ENCODE measurements around the gene FHOD3.

DNA sequence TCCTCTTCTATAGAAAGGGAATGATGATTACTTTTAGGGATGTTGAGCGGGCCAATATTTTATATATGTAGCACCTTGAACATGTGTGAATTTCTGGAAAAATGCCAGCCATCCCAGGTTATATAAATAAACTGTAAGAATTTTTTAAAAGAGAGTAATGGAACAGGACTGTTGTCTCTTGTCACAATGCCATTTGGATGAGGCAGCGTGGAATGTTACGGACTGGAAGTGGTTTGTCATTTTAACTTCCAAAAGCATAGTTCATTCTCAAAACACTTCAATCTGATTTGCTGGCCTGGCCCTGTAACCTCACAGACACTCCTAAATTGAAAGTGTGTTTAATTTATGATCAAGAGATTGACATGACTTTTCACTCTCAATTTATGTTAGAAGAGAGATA, 460.5 kb downstream of the FHOD3 start:
- TF ChIP-seq KAT7 (CRISPR knock-in tag; IDR thresholded peaks at IDR 0.05; ENCODE audit: borderline replicate concordance) (no peak), HIC2 (CRISPR knock-in tag; IDR thresholded peaks at IDR 0.05; ENCODE audit: low read depth) (no peak), ZNF18 (CRISPR knock-in tag; IDR thresholded peaks at IDR 0.05; ENCODE audit: insufficient replicate concordance) (no peak), POLR2AphosphoS5 (IDR thresholded peaks at IDR 0.05; ENCODE audit: low read depth, low read length) (no peak), NFATC3 (CRISPR knock-in tag; IDR thresholded peaks at IDR 0.05) (no peak), CTCF (CRISPR knock-in tag; IDR thresholded peaks at IDR 0.05) (no peak), RXRA (CRISPR knock-in tag; IDR thresholded peaks at IDR 0.05) (no peak), ELF1 (CRISPR knock-in tag; IDR thresholded peaks at IDR 0.05) (no peak), HES4 (CRISPR knock-in tag; IDR thresholded peaks at IDR 0.05; ENCODE audit: borderline replicate concordance) (no peak), TRIM24 (CRISPR knock-in tag; IDR thresholded peaks at IDR 0.05) (no peak), ADNP (CRISPR knock-in tag; IDR thresholded peaks at IDR 0.05) (no peak), ZNF747 (CRISPR knock-in tag; IDR thresholded peaks at IDR 0.05; ENCODE audit: borderline replicate concordance) (no peak)
- TF ChIP-seq, protein P1, sequence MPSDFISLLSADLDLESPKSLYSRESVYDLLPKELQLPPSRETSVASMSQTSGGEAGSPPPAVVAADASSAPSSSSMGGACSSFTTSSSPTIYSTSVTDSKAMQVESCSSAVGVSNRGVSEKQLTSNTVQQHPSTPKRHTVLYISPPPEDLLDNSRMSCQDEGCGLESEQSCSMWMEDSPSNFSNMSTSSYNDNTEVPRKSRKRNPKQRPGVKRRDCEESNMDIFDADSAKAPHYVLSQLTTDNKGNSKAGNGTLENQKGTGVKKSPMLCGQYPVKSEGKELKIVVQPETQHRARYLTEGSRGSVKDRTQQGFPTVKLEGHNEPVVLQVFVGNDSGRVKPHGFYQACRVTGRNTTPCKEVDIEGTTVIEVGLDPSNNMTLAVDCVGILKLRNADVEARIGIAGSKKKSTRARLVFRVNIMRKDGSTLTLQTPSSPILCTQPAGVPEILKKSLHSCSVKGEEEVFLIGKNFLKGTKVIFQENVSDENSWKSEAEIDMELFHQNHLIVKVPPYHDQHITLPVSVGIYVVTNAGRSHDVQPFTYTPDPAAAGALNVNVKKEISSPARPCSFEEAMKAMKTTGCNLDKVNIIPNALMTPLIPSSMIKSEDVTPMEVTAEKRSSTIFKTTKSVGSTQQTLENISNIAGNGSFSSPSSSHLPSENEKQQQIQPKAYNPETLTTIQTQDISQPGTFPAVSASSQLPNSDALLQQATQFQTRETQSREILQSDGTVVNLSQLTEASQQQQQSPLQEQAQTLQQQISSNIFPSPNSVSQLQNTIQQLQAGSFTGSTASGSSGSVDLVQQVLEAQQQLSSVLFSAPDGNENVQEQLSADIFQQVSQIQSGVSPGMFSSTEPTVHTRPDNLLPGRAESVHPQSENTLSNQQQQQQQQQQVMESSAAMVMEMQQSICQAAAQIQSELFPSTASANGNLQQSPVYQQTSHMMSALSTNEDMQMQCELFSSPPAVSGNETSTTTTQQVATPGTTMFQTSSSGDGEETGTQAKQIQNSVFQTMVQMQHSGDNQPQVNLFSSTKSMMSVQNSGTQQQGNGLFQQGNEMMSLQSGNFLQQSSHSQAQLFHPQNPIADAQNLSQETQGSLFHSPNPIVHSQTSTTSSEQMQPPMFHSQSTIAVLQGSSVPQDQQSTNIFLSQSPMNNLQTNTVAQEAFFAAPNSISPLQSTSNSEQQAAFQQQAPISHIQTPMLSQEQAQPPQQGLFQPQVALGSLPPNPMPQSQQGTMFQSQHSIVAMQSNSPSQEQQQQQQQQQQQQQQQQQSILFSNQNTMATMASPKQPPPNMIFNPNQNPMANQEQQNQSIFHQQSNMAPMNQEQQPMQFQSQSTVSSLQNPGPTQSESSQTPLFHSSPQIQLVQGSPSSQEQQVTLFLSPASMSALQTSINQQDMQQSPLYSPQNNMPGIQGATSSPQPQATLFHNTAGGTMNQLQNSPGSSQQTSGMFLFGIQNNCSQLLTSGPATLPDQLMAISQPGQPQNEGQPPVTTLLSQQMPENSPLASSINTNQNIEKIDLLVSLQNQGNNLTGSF (CRISPR knock-in tag; IDR thresholded peaks at IDR 0.05) = no peak
- TF ChIP-seq, protein P2, sequence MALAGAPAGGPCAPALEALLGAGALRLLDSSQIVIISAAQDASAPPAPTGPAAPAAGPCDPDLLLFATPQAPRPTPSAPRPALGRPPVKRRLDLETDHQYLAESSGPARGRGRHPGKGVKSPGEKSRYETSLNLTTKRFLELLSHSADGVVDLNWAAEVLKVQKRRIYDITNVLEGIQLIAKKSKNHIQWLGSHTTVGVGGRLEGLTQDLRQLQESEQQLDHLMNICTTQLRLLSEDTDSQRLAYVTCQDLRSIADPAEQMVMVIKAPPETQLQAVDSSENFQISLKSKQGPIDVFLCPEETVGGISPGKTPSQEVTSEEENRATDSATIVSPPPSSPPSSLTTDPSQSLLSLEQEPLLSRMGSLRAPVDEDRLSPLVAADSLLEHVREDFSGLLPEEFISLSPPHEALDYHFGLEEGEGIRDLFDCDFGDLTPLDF (CRISPR knock-in tag; IDR thresholded peaks at IDR 0.05) = no peak

Measured in HepG2 (cell line).